ENCODE measurements around the gene NXT1.

- TF ChIP-seq FOXM1 (IDR thresholded peaks at IDR 0.05; ENCODE audit: borderline replicate concordance) (no peak), SP1 (IDR thresholded peaks at IDR 0.05) (no peak), SUZ12 (IDR thresholded peaks at IDR 0.05) (no peak), HDGF (IDR thresholded peaks at IDR 0.05; ENCODE audit: borderline replicate concordance) (no peak), FOXK2 (IDR thresholded peaks at IDR 0.05) (no peak), FOXA1 (IDR thresholded peaks at IDR 0.05) (no peak), ZNF384 (IDR thresholded peaks at IDR 0.05) (no peak)
Observed at GRCh38 chr20:23349338-23350195, 1.0 kb upstream of the NXT1 start.

Data from HEK293T (cell line).